Measurements from ENCODE around the gene SERPINE3.

Gene SERPINE3

DNA sequence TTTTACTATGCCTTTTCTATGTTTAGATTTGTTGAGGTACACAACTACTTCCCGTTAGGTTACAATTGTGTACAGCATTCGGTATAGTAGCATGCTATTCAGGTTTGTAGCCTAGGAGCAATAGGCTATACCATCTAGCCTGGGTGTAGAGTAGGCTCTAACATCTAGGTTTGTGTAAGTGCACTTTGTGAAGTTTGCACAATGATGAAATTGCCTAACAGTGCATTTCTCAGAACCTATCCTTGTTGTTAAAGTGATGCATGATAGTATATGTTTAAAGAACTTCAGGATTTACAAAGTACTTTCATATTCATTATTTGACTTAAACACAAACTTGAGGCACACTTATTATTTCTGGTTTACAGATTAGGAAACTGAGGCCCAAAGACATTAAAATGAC, 11.5 kb upstream of the SERPINE3 start:
- no peak for DNase-seq (ENCODE audit: extremely low read depth in 1 of 2, low read depth in 1 of 2)

- DNase-seq (ENCODE audit: extremely low read depth in 1 of 2, low read depth in 1 of 2), result no peak
These were observed 11.0 kb upstream of the SERPINE3 start for GRCh38 chr13:51328488-51328887.

DNA sequence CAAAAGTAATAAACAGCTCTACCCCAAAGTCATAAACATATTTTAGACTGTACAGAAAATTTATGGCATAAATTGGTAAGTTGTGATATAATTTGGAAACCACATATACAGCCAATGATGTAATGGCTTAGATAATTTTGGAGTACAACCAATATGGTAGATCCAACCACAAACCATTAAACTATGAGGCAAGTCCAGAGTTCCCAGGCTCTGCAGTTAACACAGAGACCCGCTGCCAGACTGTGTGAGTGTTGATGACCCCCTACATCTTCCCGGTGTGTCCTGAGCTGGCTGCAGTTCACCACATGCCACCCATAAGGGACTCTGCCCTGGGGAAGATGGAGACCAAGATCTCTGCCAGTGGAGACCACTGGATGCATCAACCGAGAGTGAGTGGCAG, 9.9 kb upstream of the SERPINE3 start:
- DNase-seq (ENCODE audit: extremely low read depth in 1 of 2, low read depth in 1 of 2), result no peak

DNA sequence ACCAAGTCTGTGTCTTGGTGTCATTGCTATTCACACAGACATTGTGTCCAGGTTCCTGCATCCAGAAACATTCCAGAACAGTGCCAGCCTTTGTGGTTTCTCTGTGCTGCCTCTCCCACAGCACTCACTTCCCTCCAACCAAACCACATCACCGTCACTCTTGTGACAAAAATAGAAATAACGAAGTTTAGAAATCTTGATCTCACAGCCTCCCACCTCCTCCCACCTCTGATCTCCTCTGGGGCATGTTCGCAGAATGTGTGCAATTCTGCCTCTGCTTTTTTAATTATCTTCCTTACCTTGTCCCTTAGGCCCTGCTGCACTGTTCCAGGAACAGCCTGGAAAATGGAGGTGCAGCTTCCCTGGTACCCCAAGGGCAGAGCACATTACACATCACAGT, 8.7 kb upstream of the SERPINE3 start:
- no peak for DNase-seq (ENCODE audit: extremely low read depth in 1 of 2, low read depth in 1 of 2)

- DNase-seq (ENCODE audit: extremely low read depth in 1 of 2, low read depth in 1 of 2), result no peak
These were observed 8.1 kb upstream of the SERPINE3 start for GRCh38 chr13:51331354-51331861.

GRCh38 chr13:51332566-51333361, 6.7 kb upstream of the SERPINE3 start:
- DNase-seq (ENCODE audit: extremely low read depth in 1 of 2, low read depth in 1 of 2), result no peak

GRCh38 chr13:51333421-51333820, 6.1 kb upstream of the SERPINE3 start:
- DNase-seq (ENCODE audit: extremely low read depth in 1 of 2, low read depth in 1 of 2), result no peak

GRCh38 chr13:51333826-51334225, 5.7 kb upstream of the SERPINE3 start:
- no peak for DNase-seq (ENCODE audit: extremely low read depth in 1 of 2, low read depth in 1 of 2)

DNA sequence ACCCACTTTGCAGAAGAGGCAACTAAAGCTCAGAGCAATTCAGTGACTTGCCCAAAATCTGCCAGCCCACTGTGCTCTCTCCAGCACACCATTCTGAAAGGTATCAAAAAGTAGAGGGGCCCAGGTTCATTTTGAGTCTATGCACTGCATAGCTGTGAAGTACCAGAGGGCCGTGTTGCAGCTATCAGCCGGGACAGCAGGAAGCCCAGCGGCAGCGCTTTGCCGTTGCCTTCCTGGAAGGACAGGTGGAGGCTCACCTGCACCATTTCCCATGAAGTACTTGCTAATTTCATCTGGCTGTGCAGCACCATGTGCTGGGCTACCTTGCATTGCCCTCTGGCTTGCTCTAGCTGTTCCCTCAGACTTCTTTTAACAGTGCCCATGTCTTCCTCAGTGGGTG, 2.7 kb upstream of the SERPINE3 start:
- DNase-seq (ENCODE audit: extremely low read depth in 1 of 2, low read depth in 1 of 2), result no peak

- no peak for DNase-seq (ENCODE audit: extremely low read depth in 1 of 2, low read depth in 1 of 2)
These were observed 651 bp downstream of the SERPINE3 start for GRCh38 chr13:51339952-51340732.

DNA sequence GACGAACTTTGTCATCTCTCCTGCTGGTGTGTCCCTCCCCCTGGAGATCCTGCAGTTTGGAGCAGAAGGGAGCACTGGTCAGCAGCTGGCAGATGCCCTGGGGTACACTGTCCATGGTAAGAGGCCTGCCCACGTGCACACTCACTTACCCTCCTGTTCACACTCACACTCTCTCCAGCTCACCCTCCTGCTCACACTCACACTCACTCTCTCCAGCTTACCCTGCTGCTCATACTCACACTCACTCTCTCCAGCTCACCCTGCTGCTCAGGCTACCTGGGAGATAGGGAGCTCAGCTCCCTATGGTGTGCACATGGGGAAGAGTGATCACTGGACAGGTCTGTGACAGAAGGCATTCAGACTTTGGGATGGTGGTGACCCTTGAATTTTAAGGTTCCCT, 1.7 kb downstream of the SERPINE3 start:
- DNase-seq (ENCODE audit: extremely low read depth in 1 of 2, low read depth in 1 of 2), result no peak

- DNase-seq (ENCODE audit: extremely low read depth in 1 of 2, low read depth in 1 of 2), result no peak
These were observed 2.3 kb downstream of the SERPINE3 start for GRCh38 chr13:51341791-51342190.

DNA sequence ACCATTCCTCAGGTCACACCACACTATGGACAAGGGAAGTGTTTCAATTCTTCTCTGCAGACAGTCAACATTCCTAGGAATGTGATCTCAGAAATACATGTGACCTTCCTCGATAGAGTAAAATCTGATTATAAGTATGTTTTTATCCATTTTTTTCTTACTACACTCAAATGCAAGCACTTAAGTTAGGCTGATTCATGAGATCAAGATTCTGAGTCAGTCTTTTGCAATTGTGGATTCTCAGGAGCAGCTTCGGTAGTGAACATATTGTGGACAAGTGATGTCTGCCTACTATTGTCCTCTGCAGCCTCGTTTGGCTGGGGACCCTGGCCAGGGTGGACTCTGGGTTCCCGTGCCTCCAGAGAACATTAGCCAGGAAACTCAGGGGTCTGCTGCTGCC, 3.2 kb downstream of the SERPINE3 start:
- no peak for DNase-seq (ENCODE audit: extremely low read depth in 1 of 2, low read depth in 1 of 2)

- DNase-seq (ENCODE audit: extremely low read depth in 1 of 2, low read depth in 1 of 2), result no peak
These were observed 4.0 kb downstream of the SERPINE3 start for GRCh38 chr13:51343475-51343874.

DNA sequence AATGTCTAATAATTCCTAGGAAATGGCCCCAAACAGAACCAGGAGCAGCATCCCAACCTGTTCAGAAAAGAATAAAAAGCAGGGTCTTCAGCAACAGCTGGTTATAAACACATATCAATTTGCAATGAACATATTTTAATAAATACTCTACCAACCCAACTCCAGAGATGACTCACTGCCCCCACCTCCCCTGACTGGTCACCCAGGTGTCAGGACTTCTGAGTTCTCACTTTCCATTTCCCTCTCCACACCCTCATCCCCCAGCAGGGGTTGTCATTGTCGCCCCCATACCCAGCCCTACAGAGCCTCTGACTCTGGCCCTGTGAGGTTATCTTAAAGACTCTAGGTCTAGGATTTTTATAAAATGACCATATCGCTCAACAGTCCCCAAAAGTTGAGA, 6.9 kb downstream of the SERPINE3 start:
- no peak for DNase-seq (ENCODE audit: extremely low read depth in 1 of 2, low read depth in 1 of 2)

DNA sequence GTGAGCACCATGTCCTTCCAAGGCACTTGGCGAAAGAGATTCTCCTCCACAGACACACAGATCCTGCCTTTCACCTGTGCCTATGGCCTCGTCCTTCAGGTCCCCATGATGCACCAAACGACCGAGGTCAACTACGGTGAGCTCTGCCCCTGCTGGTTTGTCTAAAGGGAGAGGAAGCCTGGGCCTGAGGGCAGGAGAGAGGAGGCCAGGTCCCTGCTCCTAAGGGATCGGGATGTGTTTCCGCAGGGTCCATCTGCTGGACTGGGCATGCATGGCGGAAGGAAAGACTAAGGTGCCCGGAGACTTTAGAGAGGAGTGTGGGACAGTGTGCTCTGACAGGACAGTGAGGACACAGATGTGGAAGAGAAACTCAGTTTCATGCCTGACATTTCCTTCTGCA, 7.6 kb downstream of the SERPINE3 start:
- DNase-seq (ENCODE audit: extremely low read depth in 1 of 2, low read depth in 1 of 2), result no peak

GRCh38 chr13:51348069-51348967, 8.8 kb downstream of the SERPINE3 start:
- no peak for DNase-seq (ENCODE audit: extremely low read depth in 1 of 2, low read depth in 1 of 2)

GRCh38 chr13:51349016-51349415, 9.5 kb downstream of the SERPINE3 start:
- no peak for DNase-seq (ENCODE audit: extremely low read depth in 1 of 2, low read depth in 1 of 2)

- DNase-seq (ENCODE audit: extremely low read depth in 1 of 2, low read depth in 1 of 2), result no peak
These were observed 15.7 kb downstream of the SERPINE3 start for GRCh38 chr13:51355217-51355616.

GRCh38 chr13:51357928-51358595, 18.6 kb downstream of the SERPINE3 start:
- DNase-seq (ENCODE audit: extremely low read depth in 1 of 2, low read depth in 1 of 2), result no peak

DNA sequence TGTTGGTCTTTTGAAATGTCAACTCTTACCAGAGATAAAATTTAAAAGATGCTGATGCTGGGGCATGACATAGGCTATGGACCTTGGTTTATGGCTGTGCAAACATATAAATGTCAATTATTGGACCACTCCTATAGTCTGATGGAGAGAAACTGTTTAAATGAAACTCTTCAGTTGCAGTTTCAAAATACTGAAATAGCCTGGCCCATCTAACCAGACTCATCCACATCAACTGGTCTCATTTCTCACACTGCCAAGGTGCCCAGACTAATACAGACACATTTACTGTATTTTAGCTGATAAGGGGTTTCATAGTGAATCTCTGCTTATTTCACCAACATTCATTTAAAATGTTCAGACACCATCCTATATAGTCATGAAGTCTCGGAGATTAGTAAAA, 19.9 kb downstream of the SERPINE3 start:
- no peak for DNase-seq (ENCODE audit: extremely low read depth in 1 of 2, low read depth in 1 of 2)
